Transverse colon (tissue), 4 donors: ENCODE measurements around the gene TTLL12. TPM values are rescaled to one million over a fixed set of nuclear protein-coding genes. Genes with fewer than 3 reads are reported as not detected.

Experiments used
- DNase-seq: peaks from one replicate; pipeline ENCODE4 v3.0.0-alpha.2; 2019
- H3K27ac ChIP-seq, 4 donors: fragments of 200-600 bp; sonication (generic); 2 replicates each; pipeline ENCODE4 v1.5.1; 2016 to 2018; ENCODE audit warnings: inconsistent platforms in 4 of 4
- H3K27me3 ChIP-seq: fragments of 200-600 bp; sonication (generic); 2 replicates; pipeline ENCODE4 v1.5.1; 2017; ENCODE audit warnings: inconsistent platforms
- H3K36me3 ChIP-seq, 4 donors: fragments of 200-600 bp; sonication (generic); 2 replicates each; pipeline ENCODE4 v1.5.1; 2017 to 2019; ENCODE audit warnings: inconsistent platforms in 4 of 4
- H3K4me1 ChIP-seq, 4 donors: fragments of 200-600 bp; sonication (generic); 2 replicates each; pipeline ENCODE4 v1.5.1; 2017 to 2020; ENCODE audit warnings: inconsistent platforms in 4 of 4
- H3K4me3 ChIP-seq, 4 donors: fragments of 200-600 bp; sonication (generic); 1 replicate in 1 of 4; 2 replicates in 3 of 4; pipeline versions ENCODE4 v1.5.1 to v1.6.1; 2017 to 2019; ENCODE audit warnings: inconsistent platforms in 4 of 4
- H3K9me3 ChIP-seq, 2 donors: fragments of 200-600 bp; sonication (generic); 2 replicates each; pipeline ENCODE4 v1.5.1; 2017 to 2019; ENCODE audit warnings: inconsistent platforms in 2 of 2
- EP300 ChIP-seq: sonication (generic); formaldehyde crosslinking; IDR thresholded peaks from one replicate; pipeline ENCODE4 v1.6.1; 2017; ENCODE audit warnings: antibody characterized with exemption, low read depth
- POLR2A ChIP-seq: fragments of 450-650 bp; IDR thresholded peaks from one replicate; pipeline ENCODE4 v1.6.1; 2016; ENCODE audit warnings: antibody characterized with exemption, mild to moderate bottlenecking, moderate library complexity
- POLR2AphosphoS5 ChIP-seq, 3 donors: sonication (generic); formaldehyde crosslinking; IDR thresholded peaks; one replicate each; pipeline ENCODE4 v1.6.1; 2016; ENCODE audit warnings: antibody characterized with exemption in 3 of 3
- WGBS, 2 donors: methylation state at CpG; one replicate each; pipeline ENCODE4 v1.1.5; 2018; ENCODE audit warnings: low coverage in 1 of 2; 5-methylcytosine and 5-hydroxymethylcytosine counted together
- in situ Hi-C, 4 donors: fragments of 200-750 bp; cut with MboI; loops; one replicate each; pipeline versions ENCODE4 v1.15.0 to v1.15.1; 2017; ENCODE audit warnings: low sequenced_read_pairs in 3 of 4, low pct_ligation_motif_present in 1 of 4, low pct_unique_long_range_greater_than_20kb in 1 of 4
- intact Hi-C: fragments of 100-400 bp; cut with DNase I; formaldehyde crosslinking; loops from one replicate; pipeline ENCODE4 v1.15.1; 2023; ENCODE audit warnings: low total_unique reads
- total RNA-seq, 4 donors: library from RNA; depleted of rRNA; stranded (reverse); fragments of >200 nt; gene quantifications; one replicate each; pipeline ENCODE4 v1.1.0, GENCODE V29; 2016
- TF ChIP-seq, protein P1 (sequence below), 5 experiments: fragments of 200-600 bp in 3 of 5; fragments of 450-650 bp in 2 of 5; sonication (generic) in 3 of 5; IDR thresholded peaks; 1 replicate in 2 of 5; 2 replicates in 3 of 5; pipeline ENCODE4 v1.5.1; 2016 to 2017; ENCODE audit warnings: antibody characterized with exemption in 5 of 5, inconsistent platforms in 3 of 5, mild to moderate bottlenecking in 2 of 5, moderate library complexity in 1 of 5

Gene TTLL12
- total RNA-seq = 100 to 1,000 TPM in 3 of 4 donors, 10 to 100 TPM in 1; 88.1 to 171 (median 161) TPM

DNA sequence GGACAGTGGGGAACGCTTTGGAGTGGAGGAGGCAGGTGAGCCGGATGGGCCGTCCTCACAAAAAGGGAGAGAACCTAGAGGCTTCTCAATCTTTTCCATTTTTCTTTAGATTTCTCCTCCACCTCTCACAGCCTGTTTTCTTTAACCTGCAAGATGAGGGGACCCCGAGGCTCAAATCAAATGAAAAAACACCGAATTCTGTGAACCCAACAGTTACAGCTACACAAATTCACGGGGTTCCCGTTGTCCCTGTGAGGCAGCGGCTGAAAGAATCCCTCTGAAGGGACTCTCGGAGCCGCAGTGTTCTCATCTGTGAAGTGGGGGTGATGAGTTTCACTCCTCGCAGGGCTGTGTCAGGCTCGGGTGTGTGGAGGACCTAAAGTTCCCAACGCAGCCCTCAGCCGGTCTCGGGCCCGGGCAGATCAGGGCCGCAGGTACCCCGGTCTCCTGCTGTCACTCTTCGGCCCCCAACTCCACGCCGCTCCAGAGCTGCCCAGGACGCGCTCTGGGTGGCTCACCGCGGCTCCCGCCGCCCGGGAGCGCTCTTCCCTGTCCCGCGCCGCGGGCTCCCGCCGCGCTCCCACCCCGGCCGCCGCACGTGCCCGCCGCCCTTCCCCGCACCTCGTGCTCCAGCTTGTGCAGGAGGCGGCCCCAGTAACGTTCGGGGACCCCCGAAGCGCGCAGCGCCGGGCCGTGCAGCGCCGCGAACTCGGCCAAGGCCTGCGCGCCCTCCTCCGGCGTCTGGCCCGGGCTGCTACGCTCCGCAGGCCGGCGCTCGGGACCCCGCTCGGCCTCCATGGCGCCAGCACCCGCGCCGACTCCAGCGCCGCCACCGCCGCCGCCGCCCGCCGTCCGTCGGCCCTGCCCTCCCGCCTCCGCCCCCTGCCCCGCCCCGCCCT is at the start of gene TTLL12:
Gene TTLL12 (minus strand): TSS at position 863 of the 899 bp plus-strand sequence. CDS start 65 bp downstream, at position 798.
- 2% methylated on average over 50 of the region's 87 CpGs; no CpG with 5 or more reads in 1 of the 2 donors for WGBS, 2 donors
- Histone ChIP-seq H3K27me3 (peaks cover 4% of the 10 kb centered on the region), H3K9me3 (no peaks in the 10 kb centered on the region), H3K4me3 (peak within 1 kb of the TSS; percentile 60 to 90 (median 78)), H3K27ac (peak within 1 kb of the TSS; percentile 92 to 97 (median 95)), H3K36me3 (no peaks in the 10 kb centered on the region), H3K4me1 (peaks cover 0 to 23% (median 18%) of the 10 kb centered on the region in 4 donors)
- intact Hi-C loops (no loop called here), in situ Hi-C loops (no loop called here)
- peak in 1 of 3 donors; percentile 21 for TF ChIP-seq POLR2AphosphoS5 (IDR thresholded peaks at IDR 0.05)
- TF ChIP-seq, protein P1, sequence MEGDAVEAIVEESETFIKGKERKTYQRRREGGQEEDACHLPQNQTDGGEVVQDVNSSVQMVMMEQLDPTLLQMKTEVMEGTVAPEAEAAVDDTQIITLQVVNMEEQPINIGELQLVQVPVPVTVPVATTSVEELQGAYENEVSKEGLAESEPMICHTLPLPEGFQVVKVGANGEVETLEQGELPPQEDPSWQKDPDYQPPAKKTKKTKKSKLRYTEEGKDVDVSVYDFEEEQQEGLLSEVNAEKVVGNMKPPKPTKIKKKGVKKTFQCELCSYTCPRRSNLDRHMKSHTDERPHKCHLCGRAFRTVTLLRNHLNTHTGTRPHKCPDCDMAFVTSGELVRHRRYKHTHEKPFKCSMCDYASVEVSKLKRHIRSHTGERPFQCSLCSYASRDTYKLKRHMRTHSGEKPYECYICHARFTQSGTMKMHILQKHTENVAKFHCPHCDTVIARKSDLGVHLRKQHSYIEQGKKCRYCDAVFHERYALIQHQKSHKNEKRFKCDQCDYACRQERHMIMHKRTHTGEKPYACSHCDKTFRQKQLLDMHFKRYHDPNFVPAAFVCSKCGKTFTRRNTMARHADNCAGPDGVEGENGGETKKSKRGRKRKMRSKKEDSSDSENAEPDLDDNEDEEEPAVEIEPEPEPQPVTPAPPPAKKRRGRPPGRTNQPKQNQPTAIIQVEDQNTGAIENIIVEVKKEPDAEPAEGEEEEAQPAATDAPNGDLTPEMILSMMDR (IDR thresholded peaks at IDR 0.05) = no peak
- DNase-seq = peak; percentile 56

DNA sequence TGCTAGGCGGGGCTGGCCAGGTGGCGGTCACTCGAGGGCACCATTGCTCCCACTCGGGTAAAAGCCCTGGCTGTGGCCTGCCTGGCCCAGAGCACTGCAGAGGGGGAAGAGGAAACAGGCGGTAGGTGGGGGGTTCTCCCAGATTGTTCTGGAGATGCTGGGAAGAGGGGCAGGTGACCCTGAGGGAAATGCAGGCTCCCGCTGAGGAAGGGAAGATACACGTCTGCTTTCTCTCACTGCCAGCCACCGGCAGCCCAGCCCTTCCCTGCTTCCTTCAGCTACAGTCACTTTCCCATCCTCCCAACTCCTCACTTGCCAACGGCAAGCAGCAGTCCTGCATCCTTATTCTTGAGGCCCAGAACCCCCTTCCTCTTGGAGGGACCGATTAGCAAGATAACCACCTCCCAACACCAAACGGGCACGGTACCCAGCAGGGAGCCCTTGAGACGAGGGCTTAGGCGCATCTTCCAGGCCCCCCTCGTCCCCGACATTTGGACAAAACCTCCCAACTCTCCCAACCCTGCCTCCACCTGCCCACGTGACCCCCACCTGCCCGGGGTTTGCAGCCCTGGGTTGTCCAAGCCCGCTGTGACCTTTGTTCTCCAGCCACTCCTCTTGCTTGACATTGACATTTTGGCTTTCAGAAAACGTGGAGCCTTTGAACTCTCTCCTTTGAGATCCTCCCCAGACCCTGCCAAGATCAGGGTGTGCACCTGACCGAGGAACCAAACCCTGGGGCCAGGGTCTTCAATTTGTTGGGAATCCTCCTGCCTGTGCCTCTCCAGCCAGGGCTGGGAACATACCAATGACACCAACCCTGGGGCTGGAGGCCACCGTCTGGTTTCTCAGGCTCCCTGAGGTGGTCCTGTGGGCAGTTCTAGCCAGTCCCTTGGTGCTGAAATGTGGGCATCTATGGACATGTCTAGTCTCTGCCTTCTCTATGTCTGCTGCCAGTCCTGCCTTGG is 48.8 kb upstream of the TTLL12 start:
- Histone ChIP-seq H3K27me3 (peaks cover 20% of the 10 kb centered on the region), H3K4me1 (no peaks in the 10 kb centered on the region), H3K27ac (no peak overlapping the region), H3K4me3 (no peak overlapping the region), H3K36me3 (no peaks in the 10 kb centered on the region), H3K9me3 (no peaks in the 10 kb centered on the region)
- 69% methylated on average over 22 of the region's 22 CpGs; no CpG with 5 or more reads in 1 of the 2 donors for WGBS, 2 donors
- DNase-seq = no peak
- in situ Hi-C loops (no loop called here), intact Hi-C loops (no loop called here)
- no peak for TF ChIP-seq POLR2A
- TF ChIP-seq, protein P1 (IDR thresholded peaks at IDR 0.05) = no peak
- no peak for TF ChIP-seq POLR2AphosphoS5 (IDR thresholded peaks at IDR 0.05)
- TF ChIP-seq EP300 = no peak

DNA sequence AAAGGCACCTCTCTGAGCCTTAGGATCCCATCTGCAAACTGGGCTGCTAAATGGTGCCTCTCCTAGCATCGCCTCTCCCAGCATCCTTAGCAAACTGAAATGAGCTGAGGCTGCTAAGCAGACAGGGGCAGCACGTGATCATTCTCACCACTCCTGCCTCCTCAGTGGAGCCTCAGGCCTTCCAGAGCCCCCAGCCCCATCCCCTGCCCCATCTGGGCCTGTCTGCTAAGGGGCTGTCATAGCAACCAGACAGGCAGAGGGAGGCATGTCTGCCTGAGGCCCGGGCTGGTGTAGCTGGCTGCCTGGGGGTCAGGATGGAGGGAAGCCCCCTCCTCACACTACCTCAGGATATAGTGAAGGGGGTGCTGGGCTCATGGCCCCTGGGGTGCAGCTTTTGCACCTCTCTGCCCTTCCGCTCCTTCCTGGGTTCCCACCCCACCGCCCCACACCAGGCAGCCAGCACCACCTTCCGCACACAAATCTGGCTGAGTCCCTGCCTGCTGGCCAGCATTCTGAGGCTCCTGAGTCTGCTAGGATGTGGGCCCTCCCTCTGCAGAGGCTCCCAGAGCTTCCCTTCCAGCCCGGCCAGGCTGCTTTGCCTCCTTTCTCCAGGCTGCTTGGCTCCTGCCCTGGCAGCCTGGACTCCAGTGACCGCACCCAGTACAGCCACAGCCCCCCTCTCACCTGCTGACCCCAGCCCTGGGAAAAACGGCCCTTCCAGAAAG is 47.5 kb upstream of the TTLL12 start:
- no peak for DNase-seq
- in situ Hi-C loops = no loop called here
- WGBS, 2 donors = 75% methylated on average over 9 of the region's 9 CpGs; no CpG with 5 or more reads in 1 of the 2 donors
- Histone ChIP-seq H3K4me1 (no peaks in the 10 kb centered on the region), H3K27me3 (peaks cover 20% of the 10 kb centered on the region), H3K9me3 (no peaks in the 10 kb centered on the region), H3K27ac (no peak overlapping the region), H3K4me3 (no peak overlapping the region), H3K36me3 (no peaks in the 10 kb centered on the region)
- TF ChIP-seq POLR2A (no peak), POLR2AphosphoS5 (IDR thresholded peaks at IDR 0.05) (no peak), EP300 (no peak)
- TF ChIP-seq, protein P1 (IDR thresholded peaks at IDR 0.05) = no peak
- intact Hi-C loops = no loop called here
